ENCODE measurements around the gene RELCH.

DNA sequence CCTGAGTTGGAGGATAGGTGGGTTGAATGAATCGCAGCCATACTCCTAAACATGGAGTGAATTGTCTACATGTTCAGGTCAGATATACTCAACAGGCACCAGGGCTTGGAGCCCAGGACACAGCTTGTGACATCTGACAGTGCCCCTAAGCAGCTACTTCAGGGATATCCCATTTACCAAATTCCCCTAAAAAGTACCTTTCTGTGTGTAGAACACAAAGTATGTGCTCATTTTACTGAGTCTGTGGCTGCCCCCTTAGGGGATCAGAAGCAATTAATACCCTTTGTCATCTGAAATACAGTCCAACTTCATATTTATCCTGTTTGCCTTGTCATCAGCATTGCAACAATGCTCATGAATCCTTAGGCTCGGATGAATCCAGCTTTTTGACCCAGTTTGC, 158.9 kb downstream of the RELCH start:
- TF ChIP-seq CTCF (IDR thresholded peaks at IDR 0.05; ENCODE audit: insufficient read depth, low read depth, low read length) = no peak
- no peak for TF ChIP-seq EZH2 (IDR thresholded peaks at IDR 0.05; ENCODE audit: insufficient read depth, low read length)

Data from astrocyte (in vitro differentiated cells and primary cell).